IMR-90 (cell line): ENCODE results near the gene ITGA1.

ENCODE experiments used
- CEBPB ChIP-seq: IDR thresholded peaks from 2 replicates; pipeline ENCODE4 v1.6.1; 2012; ENCODE audit warnings: low read depth, low read length, improper control_type of control experiment
- CTCF ChIP-seq: conservative IDR thresholded peaks from 2 replicates; pipeline ENCODE4 v1.5.1; 2012; ENCODE audit warnings: mild to moderate bottlenecking, low read depth, low read length, improper control_type of control experiment
- MAFK ChIP-seq: IDR thresholded peaks from 2 replicates; pipeline ENCODE4 v1.6.1; 2012; ENCODE audit warnings: low read depth, low read length, improper control_type of control experiment
- POLR2A ChIP-seq: IDR thresholded peaks from 2 replicates; pipeline ENCODE4 v1.6.1; 2012; ENCODE audit warnings: mild to moderate bottlenecking, low read depth, low read length
- RAD21 ChIP-seq: IDR thresholded peaks from 2 replicates; pipeline ENCODE4 v1.6.1; 2012; ENCODE audit warnings: low read length, improper control_type of control experiment
- USF2 ChIP-seq: fragments of 150-350 bp; IDR thresholded peaks from 2 replicates; pipeline ENCODE4 v1.6.1; 2017; ENCODE audit warnings: mild to moderate bottlenecking, antibody characterized with exemption, low read length, low read depth

GRCh38 chr5:52938226-52938625 lies 150.5 kb downstream of the ITGA1 start:
- TF ChIP-seq CTCF (no peak), POLR2A (no peak), MAFK (no peak), CEBPB (no peak), RAD21 (no peak), USF2 (no peak)
